Vagina (tissue), 2 donors: ENCODE measurements around the gene CDK6.

Experiments used
- CTCF ChIP-seq, 3 experiments: fragments of 450-650 bp in 2 of 3; fragments of 200-600 bp in 1 of 3; sonication (generic) in 1 of 3; IDR thresholded peaks; one replicate each; pipeline ENCODE4 v1.5.1; 2017 to 2019; ENCODE audit warnings: antibody characterized with exemption in 3 of 3, mild to moderate bottlenecking in 2 of 3, moderate library complexity in 2 of 3
- POLR2AphosphoS5 ChIP-seq, 2 donors: sonication (generic); formaldehyde crosslinking; IDR thresholded peaks; one replicate each; pipeline ENCODE4 v1.9.0; 2017; ENCODE audit warnings: antibody characterized with exemption in 2 of 2, mild to moderate bottlenecking in 2 of 2, low read depth in 1 of 2; ENCODE audit not compliant: insufficient read depth in 1 of 2

- TF ChIP-seq POLR2AphosphoS5 (IDR thresholded peaks at IDR 0.05; ENCODE audit: insufficient read depth in 1 of 2, low read depth in 1 of 2), result no peak
- no peak for TF ChIP-seq CTCF (IDR thresholded peaks at IDR 0.05)
These were observed 77.5 kb downstream of the CDK6 start for GRCh38 chr7:92758796-92759431.
